ENCODE measurements around the gene KPNA6. TPM values are rescaled to one million over a fixed set of nuclear protein-coding genes. Genes with fewer than 3 reads are reported as not detected.
"Not testable (repeated sequence)": the region's sequence is repeated elsewhere in the genome, so short reads cannot be mapped to it uniquely, and the experiment has no call there.

Gene KPNA6
- total RNA-seq: 64.9 and 67.0 TPM in 2 replicates

- intact Hi-C loops (cut with micrococcal nuclease): loop anchor here (1.0 to 5.0 kb wide), 5 partner anchors 36 to 543 kb away; partner anchors contain the start of genes CCDC28B, HDAC1, RBBP4 and TMEM39B
Observed at GRCh38 chr1:32107742-32108661, at the start of gene KPNA6. Gene KPNA6 (plus strand): TSS chr1:32108056. CDS start chr1:32108131, 75 bp downstream.

DNA sequence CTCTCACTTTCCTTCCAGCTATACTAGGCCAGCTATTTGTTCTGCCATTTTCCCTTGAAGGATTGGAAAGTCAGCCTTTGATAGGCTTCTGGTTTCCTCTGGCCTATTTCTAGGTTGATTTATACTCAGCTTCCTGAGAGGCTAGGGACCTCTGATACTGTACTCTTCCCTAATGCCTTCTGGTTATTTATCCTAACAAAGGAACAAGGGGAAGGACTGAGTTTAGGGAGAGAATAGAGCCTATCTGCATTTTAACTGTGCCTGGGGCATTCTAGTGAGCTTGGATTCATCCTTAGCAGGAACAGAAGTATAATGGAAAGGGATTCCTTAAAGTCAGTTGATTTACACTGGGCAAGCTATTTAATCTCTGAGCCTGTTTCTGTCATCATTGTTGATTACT lies 46.9 kb upstream of the KPNA6 start:
- intact Hi-C loops (cut with micrococcal nuclease): loop anchor here (10.0 kb wide), 1 partner anchor 396 kb away; no protein-coding TSS in a partner anchor

GRCh38 chr1:32062867-32063230 lies 45.0 kb upstream of the KPNA6 start:
- intact Hi-C loops (cut with micrococcal nuclease): loop anchor here (10.0 kb wide), 1 partner anchor 398 kb away; no protein-coding TSS in a partner anchor

DNA sequence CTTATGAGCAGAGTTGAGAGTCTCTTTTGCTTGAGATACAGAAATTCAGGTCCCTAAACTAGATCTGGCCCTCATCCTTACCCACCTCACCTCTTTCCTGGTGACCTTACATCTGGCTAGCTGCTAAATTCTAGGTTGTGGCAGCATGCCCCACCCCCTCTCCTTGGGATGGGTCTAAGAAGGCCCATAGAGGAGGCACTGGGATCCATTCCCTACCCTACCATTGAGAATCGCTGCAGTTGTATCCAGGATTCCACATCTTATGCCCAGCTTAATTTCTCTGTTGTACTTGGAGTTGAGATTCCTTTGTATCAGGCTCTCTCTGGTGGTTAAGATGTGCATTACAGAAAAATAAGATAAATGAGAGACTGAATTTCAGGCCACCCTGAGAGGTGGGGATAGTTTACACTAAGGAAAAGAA lies 44.6 kb upstream of the KPNA6 start:
- intact Hi-C loops (cut with micrococcal nuclease): loop anchor here (10.0 kb wide), 1 partner anchor 398 kb away; no protein-coding TSS in a partner anchor

DNA sequence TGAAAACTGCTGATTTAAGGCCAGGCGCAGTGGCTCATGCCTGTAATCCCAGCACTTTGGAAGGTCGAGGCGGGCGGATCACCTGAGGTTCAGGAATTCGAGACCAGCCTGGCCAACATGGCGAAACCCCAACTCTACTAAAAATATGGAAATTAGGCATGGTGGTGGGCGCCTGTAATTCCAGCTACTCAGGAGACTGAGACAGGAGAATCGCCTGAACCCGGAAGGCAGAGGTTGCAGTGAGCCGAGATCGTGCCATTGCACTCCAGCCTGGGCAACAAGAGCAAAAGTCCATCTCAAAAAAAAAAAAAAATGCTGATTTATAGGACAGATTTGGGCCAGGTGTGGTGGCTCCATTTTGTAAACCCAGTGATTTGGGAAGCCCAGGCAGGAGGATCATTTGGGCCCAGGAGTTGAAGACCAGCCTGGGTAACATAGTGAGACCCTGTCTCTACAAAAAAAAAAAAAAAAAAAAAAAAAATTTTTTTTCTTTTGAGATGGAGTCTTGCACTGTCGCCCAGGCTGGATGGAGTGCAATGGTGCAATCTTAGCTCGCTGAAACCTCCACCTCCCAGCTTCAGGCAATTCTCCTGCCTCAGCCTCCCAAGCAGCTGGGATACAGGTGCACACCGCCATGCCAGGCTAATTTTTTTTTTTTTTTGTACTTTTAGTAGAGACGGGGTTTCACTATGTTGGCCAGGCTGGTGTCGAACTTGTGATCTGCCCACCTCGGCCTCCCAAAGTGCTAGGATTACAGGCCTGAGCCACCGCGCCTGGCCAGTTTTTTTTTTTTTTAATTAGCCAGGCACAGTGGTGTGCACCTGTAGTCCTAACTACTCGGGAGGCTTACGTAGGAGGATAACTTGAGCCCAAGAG lies 42.0 kb upstream of the KPNA6 start:
- intact Hi-C loops (cut with micrococcal nuclease): loop anchor here (10.0 kb wide), 1 partner anchor 401 kb away; no protein-coding TSS in a partner anchor

- intact Hi-C loops (cut with micrococcal nuclease): loop anchor here (10.0 kb wide), 1 partner anchor 402 kb away; no protein-coding TSS in a partner anchor
Observed at GRCh38 chr1:32066489-32066873, 41.4 kb upstream of the KPNA6 start.

DNA sequence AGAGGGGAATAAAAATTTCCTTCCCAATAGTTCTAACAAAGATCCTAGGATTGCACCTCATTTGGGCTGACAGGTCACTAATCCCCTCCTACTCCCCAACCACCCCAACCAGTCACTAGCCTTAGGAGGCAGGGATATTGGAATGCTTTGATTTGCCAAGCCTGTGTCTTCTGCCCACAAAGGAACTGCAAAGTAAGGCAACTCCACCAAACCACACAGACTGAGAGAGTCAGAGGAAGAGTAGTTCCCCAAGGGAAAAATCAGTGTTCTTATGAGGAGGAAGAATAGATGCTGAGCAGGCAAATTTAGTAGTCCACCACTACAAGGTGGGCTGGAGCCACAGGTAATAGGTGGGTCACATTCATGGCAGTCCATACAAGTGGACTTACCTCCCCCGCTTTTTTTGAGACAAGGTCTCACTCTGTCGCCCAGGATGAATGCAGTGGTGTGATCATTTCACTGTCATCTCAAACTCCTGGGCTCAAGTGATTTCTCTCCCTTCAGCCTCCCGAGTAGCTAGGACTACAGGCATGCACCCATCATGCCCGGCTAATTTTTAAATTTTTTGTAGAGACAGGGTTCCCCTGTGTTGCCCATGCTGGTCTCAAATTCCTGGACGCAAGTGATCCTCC lies 38.8 kb upstream of the KPNA6 start:
- intact Hi-C loops (cut with micrococcal nuclease): loop anchor here (10.0 kb wide), 1 partner anchor 404 kb away; no protein-coding TSS in a partner anchor

DNA sequence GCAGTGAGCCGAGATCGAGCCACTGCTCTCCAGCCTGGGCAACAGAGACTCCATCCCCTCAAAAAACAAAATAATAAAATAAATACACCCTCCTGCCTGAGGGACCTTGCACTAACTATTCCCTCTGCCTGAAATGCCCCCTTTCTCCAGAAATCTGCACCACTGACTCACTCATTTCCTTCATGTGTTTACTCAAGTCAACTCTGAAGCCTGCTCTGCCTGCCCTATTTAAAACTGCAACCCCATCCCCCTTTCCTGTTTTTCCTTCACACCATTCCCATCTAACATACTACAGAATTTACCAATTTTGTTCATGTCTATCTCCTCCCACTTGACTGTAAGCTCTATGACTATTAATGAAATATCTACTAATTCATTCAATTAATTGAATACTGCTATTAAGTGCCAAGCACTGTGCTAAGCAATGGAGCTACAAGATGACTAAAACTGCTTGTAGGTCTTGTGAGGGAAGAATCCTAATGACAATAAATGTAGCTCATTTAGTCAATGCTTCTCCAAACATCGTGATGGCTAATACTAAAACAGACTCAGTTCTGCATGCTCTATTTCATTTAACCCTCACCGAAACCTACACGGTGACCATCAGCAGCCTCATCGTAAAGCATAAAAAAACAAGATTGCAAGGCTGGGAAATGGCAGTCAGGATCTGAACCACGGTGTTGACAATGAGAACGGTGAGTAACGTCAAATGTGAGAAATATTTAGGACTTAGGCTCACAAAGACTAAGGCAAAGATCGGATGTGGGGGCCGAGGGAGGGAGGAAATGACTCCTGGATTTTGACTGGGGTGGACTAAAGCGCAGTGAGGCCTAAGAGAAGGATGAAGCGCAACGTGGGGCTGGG lies 35.9 kb upstream of the KPNA6 start:
- intact Hi-C loops (cut with micrococcal nuclease): loop anchor here (1.0 to 2.0 kb wide), 6 partner anchors 36 to 745 kb away; partner anchors contain the start of genes CCDC28B, KHDRBS1, KPNA6 and PTP4A2

DNA sequence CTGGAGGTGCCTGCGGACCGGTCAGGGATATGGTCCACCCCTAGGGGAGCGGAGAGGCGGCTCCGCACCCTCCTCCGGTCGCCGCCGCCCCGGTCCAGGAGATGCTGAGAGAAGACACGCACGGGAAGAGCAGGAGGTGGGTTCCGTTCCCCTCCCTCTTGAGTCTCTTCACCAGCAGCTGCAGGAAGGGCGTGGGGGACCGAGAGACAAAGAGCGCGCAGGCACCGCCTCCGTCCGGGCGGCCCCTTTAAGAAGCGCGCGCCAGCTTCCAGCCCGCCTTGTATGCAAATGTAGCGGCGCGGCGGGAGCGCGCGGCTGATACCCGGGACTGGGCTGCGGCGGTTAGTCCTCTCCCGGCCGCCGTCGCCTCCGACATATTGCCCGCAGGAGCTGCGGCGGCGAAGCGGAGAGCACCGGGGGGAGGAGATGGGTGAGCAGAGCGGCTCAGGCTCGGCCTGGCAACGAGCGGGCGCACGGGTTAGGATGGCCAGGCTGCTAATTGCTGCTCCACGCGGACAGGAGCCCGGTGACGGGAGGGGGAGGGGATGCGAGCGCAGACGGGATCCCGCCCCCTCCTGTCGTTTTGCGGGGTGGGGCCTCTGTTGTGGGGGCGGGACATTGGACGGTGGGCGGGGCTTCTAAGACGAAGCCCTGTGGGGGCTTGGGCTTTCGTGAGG lies 35.1 kb upstream of the KPNA6 start, which contains the start of gene TMEM39B:
Gene TMEM39B (plus strand): TSS at position 318 of the 677 bp plus-strand sequence. CDS start 109 bp downstream, at position 427.
- intact Hi-C loops (cut with micrococcal nuclease): loop anchor here (1.0 to 2.0 kb wide), 8 partner anchors 36 to 745 kb away; partner anchors contain the start of genes BSDC1, CCDC28B, KHDRBS1 and KPNA6

GRCh38 chr1:32073299-32074229 lies 34.3 kb upstream of the KPNA6 start:
- intact Hi-C loops (cut with micrococcal nuclease): loop anchor here (1.0 to 2.0 kb wide), 5 partner anchors 105 to 321 kb away; partner anchors contain the start of genes BSDC1, CCDC28B, PTP4A2 and TXLNA

DNA sequence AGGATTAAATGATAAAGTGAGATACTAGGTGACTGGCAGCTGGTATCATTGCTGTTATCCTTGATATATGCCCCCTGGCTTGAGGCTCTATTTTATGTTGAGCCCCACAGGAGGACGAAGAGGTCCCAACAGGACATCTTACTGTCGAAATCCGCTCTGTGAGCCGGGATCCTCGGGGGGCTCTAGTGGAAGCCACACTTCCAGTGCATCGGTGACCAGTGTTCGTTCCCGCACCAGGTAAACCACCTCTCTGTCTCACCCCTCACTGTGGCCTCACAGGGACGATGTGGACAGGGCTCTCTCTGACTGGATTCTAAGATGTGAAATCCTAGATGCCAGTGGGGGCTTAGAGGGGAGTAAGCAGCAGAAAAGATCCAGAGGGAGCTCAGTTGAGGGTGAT lies 33.0 kb upstream of the KPNA6 start:
- intact Hi-C loops (cut with micrococcal nuclease): no loop called here

DNA sequence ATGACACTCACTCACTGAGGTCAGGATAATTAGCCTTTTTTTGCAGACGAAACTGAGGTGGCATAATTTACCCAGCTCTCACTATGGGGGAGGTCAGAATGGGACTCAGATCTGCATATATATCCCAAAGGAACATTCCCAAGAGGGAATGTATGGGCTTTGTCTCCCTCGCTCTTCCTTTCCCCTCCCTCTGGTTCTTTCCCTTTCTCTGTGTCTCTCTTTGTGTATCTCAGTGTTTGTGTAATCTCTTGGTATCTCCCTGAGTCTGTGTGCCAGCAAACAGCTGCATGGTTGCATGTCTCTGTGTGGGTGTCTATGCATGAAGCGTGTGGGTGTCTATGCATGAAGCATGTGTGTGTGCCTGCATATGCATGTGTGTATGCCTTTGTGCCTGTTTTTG lies 30.4 kb upstream of the KPNA6 start:
- intact Hi-C loops (cut with micrococcal nuclease): no loop called here

GRCh38 chr1:32082022-32082421 lies 25.8 kb upstream of the KPNA6 start:
- intact Hi-C loops (cut with micrococcal nuclease): no loop called here

- intact Hi-C loops (cut with micrococcal nuclease): not testable (repeated sequence)
Observed at GRCh38 chr1:32086381-32086780, 21.5 kb upstream of the KPNA6 start.

GRCh38 chr1:32091176-32091575 lies 16.7 kb upstream of the KPNA6 start:
- intact Hi-C loops (cut with micrococcal nuclease): no loop called here

DNA sequence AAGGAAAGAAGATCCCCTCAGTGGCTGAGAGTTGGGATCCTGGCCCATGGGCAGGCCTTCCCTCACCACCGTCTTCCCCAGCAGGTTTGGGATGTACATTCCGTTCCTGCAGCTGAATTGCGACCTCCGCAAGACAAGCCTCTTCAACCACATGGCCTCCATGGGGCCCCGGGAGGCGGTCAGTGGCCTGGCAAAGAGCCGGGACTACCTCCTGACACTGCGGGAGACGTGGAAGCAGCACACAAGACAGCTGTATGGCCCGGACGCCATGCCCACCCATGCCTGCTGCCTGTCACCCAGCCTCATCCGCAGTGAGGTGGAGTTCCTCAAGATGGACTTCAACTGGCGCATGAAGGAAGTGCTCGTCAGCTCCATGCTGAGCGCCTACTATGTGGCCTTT lies 16.3 kb upstream of the KPNA6 start:
- intact Hi-C loops (cut with micrococcal nuclease): no loop called here

DNA sequence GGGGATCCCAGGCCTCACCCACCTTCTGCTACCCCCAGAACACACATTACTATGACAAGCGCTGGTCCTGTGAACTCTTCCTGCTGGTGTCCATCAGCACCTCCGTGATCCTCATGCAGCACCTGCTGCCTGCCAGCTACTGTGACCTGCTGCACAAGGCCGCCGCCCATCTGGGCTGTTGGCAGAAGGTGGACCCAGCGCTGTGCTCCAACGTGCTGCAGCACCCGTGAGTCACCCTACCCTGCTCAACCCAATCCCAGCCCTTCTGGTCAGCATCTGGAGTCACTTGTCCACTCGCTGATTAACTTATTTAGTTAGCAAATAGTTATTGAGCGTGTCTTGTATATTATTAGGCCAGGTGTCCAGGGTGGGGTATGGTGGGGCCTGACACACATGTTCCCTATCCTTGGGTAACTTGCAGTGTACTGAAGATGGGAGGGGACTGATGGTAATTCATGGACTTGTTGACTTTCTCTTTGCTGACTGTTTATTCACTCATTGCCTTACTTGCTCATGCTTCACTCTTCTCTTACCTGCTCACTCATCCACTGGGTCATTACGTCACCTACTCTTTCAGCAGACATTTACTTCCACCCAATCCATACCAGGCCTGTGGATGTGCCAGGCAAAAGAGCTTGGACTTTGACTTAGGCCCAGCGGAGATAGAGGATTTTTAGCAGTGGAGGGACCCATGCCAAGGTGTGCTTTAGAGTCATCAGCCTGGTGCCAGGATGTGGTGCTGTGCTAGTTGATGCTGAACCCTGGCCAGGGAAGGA lies 12.9 kb upstream of the KPNA6 start:
- intact Hi-C loops (cut with micrococcal nuclease): no loop called here
